Ramos (cell line): ENCODE measurements around the gene HECW1.

Experiments used
- in situ Hi-C: fragments of 300-500 bp; cut with MboI; formaldehyde crosslinking; loops from one replicate; pipeline ENCODE4 v1.14.3; 2022; ENCODE audit warnings: low sequenced_read_pairs; ENCODE audit not compliant: unreplicated experiment

Gene HECW1

DNA sequence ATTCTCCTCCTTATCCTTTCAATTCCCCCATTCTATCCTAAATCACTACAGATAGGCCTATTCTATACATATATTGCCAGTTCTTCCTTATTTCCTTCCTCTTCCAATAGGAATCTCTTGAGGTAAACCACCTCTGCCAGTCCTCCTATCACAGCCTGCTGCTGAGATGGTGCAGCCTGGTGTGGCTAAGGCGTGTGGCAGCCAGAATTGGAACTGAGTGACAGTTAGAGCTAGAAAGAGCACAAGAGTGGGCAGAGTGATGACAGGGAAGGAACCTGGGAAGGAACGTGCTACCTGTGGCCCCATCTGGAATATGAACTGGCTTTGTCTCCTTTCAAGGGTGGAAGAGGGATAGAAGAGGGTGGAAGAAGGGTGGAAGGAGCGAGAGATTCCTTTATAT lies 187.7 kb downstream of the HECW1 start:
- in situ Hi-C loops, result no loop called here

DNA sequence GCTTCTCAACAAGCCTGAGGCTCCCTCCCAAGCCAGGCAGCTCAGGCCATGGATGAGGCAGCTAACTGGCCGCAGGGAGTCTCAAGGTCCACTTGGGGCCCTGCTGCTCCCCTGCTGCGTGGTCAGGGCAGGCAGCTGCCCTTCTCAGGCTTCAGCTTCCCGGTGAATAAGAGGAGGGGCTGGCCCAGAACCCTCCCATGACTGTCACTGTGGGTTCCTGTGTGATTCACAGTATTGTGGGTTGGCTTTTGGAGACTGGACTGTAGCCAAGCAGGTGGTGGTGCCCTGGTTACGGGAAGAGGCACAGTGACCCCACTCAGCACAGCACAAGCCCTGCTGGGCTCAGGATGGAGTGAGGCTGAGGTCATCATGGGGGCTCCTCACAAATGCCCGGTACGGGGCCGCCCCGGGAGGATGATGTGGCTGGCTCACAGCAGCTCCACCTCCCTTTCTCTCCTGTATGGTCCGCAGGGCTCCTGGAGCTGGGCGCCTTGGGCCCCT lies 189.8 kb downstream of the HECW1 start:
- in situ Hi-C loops, result no loop called here

DNA sequence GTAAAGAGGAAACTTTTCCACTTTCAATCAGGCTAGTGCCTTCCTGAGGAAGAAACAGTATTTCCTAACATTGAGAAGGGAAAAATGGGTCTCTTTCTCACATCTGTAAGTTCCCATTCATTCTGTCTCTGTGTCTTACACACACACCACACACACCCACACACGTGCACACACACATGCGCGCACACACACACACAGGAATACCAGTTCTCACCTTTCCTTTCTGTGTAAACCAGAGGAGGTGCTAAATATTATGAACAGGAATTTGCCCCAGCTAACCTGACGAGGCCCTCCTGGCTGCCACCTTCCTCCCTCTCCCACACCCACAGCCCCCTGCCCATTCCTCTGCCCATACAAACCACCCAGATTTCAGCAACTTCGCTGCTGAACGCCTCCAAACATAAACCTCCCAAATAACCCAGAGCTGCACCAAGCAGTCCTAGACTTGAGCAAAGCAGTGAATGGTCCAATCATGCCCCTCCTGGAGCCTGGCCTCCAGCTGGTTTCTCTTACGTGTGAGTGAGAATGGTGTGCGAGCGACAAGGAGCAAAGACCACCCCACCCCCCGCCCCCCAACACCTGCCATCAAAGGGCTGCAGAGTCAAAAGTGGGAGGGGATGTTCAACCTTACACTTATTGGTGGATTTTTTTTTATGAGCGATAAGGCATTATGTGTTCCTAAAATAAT lies 190.5 kb downstream of the HECW1 start:
- in situ Hi-C loops, result no loop called here

DNA sequence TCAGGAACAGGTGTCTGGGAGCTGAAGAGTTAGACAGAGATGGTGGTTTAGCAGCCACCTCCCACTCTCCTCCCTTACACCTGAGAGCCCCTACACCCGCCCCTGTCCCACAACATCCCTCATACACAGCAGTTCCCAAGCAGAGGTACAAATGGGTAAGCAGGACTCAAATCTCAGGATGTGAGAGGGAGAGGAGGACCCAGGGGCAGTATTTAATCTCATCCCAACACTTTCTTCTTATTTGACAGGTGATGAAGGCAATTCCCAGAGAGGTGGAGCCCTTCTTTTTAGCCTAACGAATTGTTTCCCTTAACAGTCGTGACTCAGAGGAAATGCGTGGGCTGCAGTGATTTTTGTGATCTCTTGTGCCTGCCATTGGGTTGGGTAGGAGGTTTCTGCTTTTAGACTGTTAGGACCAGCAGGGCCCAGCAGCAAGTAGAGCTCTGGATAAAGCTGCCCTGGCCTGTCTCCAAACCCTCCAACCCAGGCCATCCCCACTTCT lies 191.3 kb downstream of the HECW1 start:
- in situ Hi-C loops, result no loop called here

DNA sequence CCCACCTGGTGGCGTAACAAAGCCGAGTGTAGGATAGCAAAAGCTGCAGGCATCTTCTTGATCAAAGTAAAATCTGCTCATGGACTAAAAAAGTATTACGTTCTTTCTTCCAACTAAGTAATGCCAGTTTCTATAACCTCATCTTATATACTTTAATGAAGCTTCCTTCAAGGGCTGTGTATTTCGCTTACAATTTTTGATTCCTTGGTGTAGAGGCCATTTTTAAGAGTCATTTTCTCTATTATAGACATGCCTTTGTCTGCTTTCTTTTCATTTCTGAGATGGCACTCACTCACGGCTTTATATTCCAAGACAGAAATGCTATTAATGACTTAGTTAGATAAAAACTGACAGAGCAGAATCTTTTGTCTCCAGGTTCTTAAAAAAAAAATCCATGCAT lies 194.0 kb downstream of the HECW1 start:
- in situ Hi-C loops, result no loop called here

DNA sequence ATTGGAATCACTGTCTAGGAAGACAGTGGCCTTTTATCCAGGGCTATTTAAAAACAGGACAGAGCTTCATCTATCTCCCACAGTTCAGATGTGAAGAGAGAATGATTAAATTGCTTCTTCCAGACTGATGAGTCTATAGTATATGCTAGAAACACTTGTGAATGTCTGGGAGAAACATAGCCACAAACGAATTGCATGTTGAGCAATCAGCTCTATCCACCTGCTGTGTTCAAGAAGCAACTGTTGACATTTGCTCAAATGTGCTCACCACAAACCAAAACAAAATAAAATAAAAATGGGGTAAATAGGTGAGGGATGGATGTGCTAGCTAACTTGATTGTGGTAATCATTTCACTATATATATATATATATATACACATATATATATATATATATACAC lies 195.1 kb downstream of the HECW1 start:
- in situ Hi-C loops, result no loop called here

DNA sequence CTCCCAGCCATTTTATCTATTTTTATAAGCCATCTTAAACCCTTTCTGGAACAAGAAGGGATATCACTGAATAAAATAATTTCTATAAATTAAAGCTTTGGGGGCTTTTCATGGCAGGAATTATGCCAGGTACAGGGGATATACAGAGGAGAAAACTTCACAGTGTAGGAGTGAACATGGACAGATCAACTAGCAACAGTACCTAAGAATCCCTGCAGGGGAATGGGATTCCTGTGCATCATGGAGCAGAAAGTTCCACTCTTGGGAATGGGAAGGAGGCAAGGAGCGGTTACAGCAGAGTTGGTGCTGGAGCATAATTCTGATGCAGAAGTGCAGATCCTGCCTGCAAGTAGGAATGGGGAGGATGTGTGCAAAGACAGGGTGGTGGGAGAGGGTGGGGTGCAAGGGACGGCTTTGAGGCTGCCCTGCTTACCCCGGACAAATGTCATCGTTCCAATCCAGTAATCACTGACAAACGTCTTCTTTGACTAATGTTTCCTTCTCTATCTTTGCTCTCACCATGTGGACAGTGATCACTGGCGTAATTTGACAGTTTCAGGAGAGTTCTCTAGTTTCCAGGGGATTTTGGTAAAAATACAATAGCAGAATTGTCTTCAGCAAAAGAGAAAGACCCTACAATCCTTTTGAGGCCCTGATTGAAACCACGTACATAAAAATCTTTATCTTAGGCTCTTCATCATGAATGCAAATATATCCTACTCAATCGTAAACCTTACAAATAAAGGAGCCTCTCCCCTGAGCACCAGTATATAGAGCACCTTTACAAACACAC lies 196.7 kb downstream of the HECW1 start:
- in situ Hi-C loops, result no loop called here

DNA sequence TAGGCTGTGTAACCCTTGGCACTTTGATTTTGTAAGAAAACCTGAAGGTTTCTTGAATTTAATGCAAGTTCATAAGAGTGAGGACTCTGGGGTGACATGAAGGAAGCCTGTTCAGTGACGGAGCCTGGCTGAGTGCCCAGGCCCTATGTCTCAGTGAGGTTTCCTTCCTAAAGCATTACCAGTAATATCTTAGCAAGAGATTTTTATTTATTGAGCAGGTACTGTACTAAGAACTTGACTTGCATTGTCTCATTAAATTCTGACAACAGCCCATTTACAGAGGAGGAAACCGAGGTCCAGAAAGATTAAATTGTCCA lies 197.2 kb downstream of the HECW1 start:
- in situ Hi-C loops, result no loop called here

DNA sequence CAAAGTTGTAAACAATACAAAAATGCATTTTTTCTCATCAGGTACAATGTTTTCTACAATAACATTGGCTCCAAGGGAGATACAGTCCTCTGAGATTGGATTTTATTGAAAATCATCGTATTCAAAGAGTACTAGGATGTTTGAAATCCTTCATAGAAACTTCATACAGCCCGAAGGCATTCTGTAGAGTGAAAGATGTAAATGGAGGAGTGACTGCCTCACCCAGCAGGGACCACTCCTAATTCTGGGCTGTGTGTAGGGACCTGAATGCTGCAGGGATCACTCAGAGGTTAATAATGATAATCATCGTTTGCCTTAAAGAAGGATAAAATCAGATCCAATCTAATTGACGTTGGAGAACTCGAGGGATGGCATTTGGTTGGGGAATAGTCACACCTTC lies 198.6 kb downstream of the HECW1 start:
- in situ Hi-C loops, result no loop called here

DNA sequence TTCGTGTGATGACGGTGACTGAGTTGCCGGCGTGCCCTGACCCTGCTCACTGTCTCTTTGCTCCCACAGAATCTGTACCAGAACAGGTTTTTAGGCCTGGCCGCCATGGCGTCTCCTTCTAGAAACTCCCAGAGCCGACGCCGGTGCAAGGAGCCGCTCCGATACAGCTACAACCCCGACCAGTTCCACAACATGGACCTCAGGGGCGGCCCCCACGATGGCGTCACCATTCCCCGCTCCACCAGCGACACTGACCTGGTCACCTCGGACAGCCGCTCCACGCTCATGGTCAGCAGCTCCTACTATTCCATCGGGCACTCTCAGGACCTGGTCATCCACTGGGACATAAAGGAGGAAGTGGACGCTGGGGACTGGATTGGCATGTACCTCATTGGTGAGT lies 199.2 kb downstream of the HECW1 start:
- in situ Hi-C loops, result no loop called here

DNA sequence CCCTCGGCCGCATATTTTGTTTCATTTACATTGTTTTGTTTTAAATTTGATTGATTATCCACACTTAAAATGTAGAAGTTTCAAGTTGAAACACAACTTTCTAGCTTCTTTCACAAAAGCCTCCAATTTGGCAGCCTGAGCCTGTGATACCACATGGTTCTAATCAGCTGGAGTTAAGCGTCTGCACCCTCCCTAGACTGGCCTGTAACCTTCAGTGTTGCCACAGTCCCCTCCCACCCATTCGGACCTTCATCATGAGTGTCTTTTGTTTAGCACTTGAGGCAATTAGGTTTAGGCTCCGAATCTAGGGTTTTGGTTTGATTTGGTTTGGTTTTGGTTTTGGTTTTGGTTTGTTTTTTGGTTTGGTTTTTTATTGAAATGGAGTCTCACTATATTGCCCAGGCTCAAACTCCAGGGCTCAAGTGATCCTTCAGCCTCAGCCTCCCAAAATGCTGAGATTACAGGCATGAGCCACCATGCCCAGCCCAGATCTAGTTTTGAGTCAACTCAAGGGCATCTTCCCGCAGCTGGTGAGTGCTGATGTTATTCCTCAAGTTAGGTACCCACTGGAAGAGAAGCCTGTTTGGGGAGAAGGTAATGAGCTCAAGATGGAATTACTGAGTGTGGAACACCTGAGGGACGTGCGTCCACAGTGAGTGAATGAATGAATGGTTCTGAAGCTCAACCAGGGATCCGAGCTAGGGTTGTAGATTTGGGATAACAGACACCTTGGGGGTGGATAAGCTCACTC lies 201.4 kb downstream of the HECW1 start:
- in situ Hi-C loops, result no loop called here

DNA sequence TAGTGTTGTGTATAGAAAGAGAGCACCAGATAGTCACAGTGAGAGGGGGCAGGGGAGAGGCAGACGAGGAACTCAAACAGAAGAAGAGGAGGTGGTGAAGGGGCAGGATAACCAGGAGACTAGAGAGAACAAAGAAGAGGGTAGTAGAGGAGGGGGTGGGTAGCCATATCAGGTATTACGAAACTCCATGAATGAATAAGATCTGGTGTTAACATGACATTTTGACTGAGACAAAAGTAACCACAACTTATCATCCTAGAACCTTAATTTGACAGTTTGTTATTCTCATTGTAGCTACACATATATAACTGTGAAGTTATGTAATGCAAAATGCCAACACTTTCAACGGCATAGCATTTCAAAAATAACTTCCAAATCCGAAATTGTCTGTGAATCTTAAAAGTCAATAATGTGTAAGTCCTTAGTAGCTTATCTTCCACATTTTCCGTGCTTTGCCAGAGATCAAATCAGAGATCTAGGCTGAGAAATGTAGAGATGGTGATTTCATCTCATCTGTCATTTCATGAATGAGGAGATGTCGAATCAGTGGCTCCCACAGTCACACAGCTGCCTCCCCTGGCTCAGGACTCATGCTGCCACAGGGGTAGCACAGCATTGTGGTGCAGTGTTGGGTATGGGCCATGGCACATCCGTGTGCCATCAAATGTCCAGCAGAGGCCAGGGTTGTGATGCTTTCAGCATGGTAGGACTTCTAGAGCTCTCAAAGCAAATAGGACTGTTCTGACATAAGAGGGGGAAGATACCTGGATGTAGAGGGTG lies 202.1 kb downstream of the HECW1 start:
- in situ Hi-C loops, result no loop called here

DNA sequence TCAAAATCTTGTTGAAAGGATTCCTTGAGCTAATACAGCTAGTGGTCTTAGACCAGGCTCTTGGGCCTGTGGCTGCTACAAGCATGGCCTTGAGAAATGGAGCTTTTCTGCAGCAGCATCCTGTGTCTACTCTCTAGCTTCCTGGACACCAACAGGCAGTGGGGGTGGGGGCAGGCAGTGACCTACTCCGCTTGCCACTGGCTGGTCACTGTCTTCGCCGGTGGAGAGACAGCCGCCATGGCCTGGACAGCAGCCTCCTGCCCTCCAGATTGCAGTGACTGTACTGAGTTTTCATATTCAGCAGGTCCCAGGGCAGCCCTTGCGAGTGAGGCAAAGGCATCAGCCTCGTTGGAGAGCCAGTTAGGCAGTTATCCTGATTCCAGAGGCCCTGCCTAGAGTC lies 204.6 kb downstream of the HECW1 start:
- in situ Hi-C loops, result no loop called here

DNA sequence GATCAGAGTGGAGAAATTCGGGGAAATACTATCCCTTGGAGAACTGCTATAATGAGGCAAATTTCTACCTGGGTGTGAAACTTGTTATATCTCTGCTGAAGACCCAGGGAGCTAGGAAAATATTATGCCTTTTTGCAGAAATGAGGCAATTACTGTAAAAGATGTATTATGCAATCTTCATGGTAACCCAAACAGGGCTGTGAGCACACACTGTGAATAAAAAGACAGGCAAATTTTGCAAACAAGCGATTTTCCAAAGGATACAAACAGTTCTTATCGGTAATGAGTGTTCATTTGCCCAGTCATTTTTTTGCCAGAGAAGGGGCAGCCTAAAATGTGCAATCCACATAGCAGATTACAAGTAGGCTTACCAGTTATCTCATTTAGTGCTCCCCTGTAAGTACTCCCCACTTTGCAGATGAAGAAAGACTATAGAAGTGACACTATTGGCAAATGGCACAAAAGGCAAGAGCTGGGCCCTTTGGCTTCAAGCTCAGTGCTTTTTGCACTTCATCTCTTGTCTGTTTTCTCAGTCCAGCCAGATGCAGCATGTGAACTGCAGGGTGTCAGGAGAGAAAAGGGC lies 205.8 kb downstream of the HECW1 start:
- in situ Hi-C loops, result no loop called here

DNA sequence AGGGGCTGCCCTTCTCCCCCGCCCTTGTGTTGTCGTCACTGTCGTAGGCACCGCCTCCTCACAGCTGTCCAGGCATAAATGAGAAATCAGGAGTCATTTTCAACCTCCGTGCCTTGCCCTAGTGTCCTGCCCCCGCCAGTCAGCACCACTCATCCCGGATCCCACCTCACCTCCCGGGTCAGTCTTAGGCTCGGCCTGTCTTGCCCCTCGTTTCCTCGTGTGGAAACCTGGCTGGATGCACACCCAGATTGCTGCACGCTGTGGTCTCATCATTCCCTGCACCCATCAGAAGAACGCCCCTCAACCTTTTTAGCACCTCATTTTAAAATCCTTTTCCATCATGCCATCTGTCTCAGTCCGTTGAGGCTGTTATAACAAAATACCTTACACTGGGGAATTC lies 213.1 kb downstream of the HECW1 start:
- in situ Hi-C loops, result no loop called here

DNA sequence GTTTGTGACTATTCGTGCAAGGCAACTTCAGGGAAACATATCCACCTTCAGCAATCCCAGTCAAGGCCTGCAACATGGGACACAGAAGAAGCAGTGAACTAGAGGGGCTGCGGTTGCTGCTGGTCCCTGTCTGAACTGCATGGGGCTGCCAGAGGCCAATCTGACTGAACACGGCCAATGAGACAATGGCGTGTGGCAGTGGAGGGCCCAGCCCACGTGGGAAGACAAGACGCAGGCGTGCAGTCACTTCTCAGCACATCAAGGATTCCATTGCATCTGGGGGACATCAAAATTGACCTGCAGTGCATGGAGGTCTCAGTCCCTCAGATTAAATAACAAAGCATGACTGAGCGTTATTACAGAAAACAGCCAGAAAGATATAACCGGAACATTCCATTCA lies 215.9 kb downstream of the HECW1 start:
- in situ Hi-C loops, result no loop called here

DNA sequence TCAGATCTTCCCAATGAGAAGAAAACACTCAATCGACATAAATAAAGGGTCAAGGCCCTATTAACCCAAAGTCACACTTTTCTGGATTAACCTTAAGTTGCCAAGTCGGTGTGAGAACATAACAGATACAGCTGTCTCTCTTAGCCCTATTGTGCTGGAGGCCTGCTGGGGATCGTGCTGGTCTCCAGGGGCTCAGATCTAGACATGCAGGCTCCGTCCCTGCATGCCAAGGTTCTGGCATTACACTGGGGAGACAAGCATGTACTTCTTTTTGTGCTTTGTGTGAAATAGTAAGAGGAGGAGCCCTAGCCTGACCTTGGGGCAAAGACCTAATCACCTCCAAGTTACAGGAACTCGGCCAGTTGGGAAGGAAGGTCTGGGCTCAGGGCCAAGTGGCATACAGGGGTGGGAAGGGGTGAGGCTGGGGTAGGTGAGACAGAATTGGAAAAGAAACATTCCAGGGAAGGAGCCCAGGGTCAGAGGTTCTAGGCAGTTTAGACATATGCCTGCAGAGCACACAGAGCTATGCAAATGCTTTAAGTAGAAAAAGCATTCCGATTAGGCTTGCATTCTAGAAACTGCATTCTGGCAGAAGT lies 216.4 kb downstream of the HECW1 start:
- in situ Hi-C loops, result no loop called here

DNA sequence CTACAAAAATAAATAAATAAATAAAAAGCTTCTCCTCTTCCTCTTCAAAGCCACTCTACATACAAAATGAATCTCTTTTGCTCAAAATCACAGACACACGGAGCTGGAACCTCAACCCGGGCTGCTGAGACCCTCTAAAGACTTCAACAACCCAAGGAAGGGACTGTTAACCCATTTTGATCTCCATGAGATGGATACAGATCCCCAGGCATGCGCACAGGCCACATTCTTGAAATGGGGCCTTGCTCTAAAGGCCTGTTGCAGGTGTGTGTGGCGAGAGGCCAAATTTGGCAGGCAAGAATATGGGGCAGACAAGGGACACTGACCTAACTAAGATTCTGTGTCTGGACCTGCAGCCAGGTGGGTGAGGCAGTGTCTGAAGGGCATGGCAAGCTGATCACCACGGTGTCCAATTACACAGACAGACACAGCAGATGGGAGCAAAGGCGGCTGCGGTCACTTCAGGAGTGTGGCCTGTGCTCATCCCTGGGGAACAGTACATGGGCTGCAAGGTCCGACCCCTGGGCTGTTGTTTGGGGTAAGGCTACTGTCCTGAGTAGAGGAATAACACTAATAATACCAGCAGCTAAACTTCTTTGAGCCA lies 219.8 kb downstream of the HECW1 start:
- in situ Hi-C loops, result no loop called here

DNA sequence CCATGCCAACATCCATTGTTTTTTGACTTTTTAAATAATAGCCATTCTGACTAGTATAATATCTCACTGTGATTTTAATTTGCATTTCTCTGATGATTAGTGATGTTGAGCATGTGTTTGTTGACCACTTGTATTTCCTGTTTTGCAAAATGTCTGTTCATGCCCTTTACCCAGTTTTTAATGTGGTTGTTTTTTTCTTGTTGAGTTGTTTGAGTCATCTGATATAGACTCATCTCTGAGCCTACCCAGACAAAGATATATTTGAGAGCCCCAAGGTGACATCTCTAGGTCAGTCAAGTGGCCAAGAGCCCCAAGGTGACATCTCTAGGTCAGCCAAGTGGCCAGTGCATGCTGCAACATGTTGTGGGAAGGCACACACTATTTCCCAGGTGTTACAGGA lies 224.7 kb downstream of the HECW1 start:
- in situ Hi-C loops, result no loop called here
